Esophagus squamous epithelium (tissue), 5 donors: ENCODE results near the gene SPACA6. TPM values are rescaled to one million over a fixed set of nuclear protein-coding genes. Genes with fewer than 3 reads are reported as not detected.

Source experiments
- DNase-seq: peaks from one replicate; lab custom pipeline; 2025; lab: John Stamatoyannopoulos, UW
- H3K27ac ChIP-seq, 4 donors: fragments of 200-600 bp; sonication (generic); one replicate each; pipeline ENCODE4 v1.5.1; 2016 to 2019; ENCODE audit warnings: mild to moderate bottlenecking in 1 of 4
- H3K27me3 ChIP-seq, 4 donors: fragments of 200-600 bp; sonication (generic); 1 replicate in 3 of 4; 2 replicates in 1 of 4; pipeline versions ENCODE4 v1.5.1 to v1.6.0; 2017 to 2021; ENCODE audit warnings: antibody characterized with exemption in 1 of 4
- H3K36me3 ChIP-seq, 3 donors: fragments of 200-600 bp; sonication (generic); one replicate each; pipeline ENCODE4 v1.5.1; 2016 to 2019
- H3K4me1 ChIP-seq, 3 donors: fragments of 200-600 bp; sonication (generic); one replicate each; pipeline ENCODE4 v1.5.1; 2017 to 2019
- H3K4me3 ChIP-seq, 4 donors: fragments of 200-600 bp; sonication (generic); 1 replicate in 3 of 4; 2 replicates in 1 of 4; pipeline ENCODE4 v1.5.1; 2016 to 2019; ENCODE audit warnings: mild to moderate bottlenecking in 2 of 4, moderate library complexity in 1 of 4
- H3K9me3 ChIP-seq, 3 donors: fragments of 200-600 bp; sonication (generic); one replicate each; pipeline ENCODE4 v1.5.1; 2016 to 2019
- POLR2A ChIP-seq, 4 donors: fragments of 450-650 bp; IDR thresholded peaks; one replicate each; pipeline ENCODE4 v1.6.1; 2017; ENCODE audit warnings: antibody characterized with exemption in 4 of 4, mild to moderate bottlenecking in 4 of 4, moderate library complexity in 3 of 4
- WGBS, 2 donors: methylation state at CpG; one replicate each; pipeline ENCODE4 v1.1.5; 2018; 5-methylcytosine and 5-hydroxymethylcytosine counted together
- intact Hi-C: fragments of 100-400 bp; cut with DNase I; formaldehyde crosslinking; loops from one replicate; pipeline ENCODE4 v1.15.0; 2022
- total RNA-seq, 4 donors: library from RNA; depleted of rRNA; stranded (reverse); fragments of >200 nt; gene quantifications; one replicate each; pipeline ENCODE4 v1.1.0, GENCODE V29; 2016
- TF ChIP-seq, protein P1 (sequence below), 6 experiments: fragments of 450-650 bp in 4 of 6; fragments of 200-600 bp in 2 of 6; sonication (generic) in 2 of 6; IDR thresholded peaks; one replicate each; pipeline ENCODE4 v1.5.1; 2016 to 2019; ENCODE audit warnings: antibody characterized with exemption in 6 of 6, mild to moderate bottlenecking in 4 of 6, moderate library complexity in 4 of 6
- donor health status: DM: yes; HTN: yes; CAD: no.

SPACA6 gene
- total RNA-seq, 4 donors from 2014 or later = 2.8 to 7.9 (median 4.8) TPM

DNA sequence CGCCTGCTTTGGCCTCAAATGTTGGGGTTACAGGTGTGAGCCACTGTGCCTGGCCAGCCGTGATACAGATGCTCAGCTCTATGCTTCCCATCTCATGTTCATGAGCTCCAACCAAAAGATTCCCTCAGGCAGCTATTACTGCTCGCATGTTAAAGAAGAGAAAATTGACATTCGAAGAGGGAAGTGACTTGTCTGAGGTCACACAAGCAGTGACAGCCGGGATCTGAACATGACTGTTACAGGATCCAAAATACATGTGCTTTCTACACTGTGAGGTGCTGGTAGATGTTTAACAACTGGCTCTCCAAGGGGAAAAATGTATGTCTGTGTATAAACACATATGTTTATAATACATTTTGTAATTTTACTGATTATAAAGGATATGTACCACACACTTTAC is 47.2 kb downstream of the SPACA6 start:
- Histone ChIP-seq H3K4me1 (no peaks in the 10 kb centered on the region), H3K4me3 (no peak overlapping the region), H3K36me3 (no peaks in the 10 kb centered on the region), H3K27me3 (peaks cover 0 to 30% (median 0%) of the 10 kb centered on the region in 4 donors), H3K27ac (no peak overlapping the region), H3K9me3 (no peaks in the 10 kb centered on the region)
- TF ChIP-seq, protein P1, sequence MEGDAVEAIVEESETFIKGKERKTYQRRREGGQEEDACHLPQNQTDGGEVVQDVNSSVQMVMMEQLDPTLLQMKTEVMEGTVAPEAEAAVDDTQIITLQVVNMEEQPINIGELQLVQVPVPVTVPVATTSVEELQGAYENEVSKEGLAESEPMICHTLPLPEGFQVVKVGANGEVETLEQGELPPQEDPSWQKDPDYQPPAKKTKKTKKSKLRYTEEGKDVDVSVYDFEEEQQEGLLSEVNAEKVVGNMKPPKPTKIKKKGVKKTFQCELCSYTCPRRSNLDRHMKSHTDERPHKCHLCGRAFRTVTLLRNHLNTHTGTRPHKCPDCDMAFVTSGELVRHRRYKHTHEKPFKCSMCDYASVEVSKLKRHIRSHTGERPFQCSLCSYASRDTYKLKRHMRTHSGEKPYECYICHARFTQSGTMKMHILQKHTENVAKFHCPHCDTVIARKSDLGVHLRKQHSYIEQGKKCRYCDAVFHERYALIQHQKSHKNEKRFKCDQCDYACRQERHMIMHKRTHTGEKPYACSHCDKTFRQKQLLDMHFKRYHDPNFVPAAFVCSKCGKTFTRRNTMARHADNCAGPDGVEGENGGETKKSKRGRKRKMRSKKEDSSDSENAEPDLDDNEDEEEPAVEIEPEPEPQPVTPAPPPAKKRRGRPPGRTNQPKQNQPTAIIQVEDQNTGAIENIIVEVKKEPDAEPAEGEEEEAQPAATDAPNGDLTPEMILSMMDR (IDR thresholded peaks at IDR 0.05) = no peak
- TF ChIP-seq POLR2A (IDR thresholded peaks at IDR 0.05) = no peak
- 55 to 68% methylated on average over 5 of the region's 5 CpGs for WGBS, 2 donors
- intact Hi-C loops = no loop called here
- DNase-seq = no peak

DNA sequence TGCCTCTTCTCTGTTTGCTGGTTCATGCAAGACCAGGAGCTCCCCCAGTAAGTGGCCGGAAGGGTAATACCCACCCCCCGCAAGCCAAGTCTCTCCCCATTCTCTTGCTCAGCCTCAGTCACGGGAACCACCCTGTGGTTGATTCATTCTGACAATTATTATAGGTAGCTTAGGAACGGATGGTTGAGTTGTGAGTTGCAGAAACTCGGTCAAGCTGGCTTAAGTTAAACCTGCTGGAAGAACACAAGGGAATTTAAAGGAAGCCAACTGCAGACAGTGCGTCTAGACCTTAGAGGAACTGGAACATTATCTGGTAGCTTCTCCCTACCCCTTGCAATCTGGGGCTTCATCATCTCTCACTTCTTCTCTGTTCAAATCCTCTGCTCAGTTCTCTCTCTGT is 49.7 kb downstream of the SPACA6 start:
- H3K27me3 ChIP-seq = peaks cover 0 to 20% (median 0%) of the 10 kb centered on the region in 4 donors
- H3K36me3 ChIP-seq = no peaks in the 10 kb centered on the region

DNA sequence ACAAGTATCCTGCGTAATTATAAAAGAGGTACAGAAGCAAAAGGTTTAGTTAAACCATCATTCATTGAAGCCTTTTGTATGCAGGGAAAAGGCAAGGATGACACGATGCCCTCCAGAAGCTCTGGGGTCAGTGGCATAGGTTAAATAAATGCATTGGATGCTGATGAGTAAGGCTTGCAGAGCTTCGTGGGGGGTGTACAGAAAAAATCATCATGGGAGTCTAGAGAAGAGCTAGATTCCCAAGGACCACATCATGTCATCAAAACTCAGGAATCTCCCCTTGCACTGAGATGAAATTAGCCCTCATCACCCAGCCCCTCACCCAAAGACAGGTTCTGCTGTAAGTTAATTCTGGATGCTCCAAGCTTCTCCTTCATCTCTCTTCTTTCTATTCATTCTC is 50.3 kb downstream of the SPACA6 start:
- no peak for DNase-seq
- H3K4me1 ChIP-seq = no peaks in the 10 kb centered on the region
- no peaks in the 10 kb centered on the region for H3K36me3 ChIP-seq
- WGBS, 2 donors = 57 to 91% methylated on average over 3 of the region's 3 CpGs
- no peak overlapping the region for H3K27ac ChIP-seq
- no peak overlapping the region for H3K4me3 ChIP-seq
- no peaks in the 10 kb centered on the region for H3K9me3 ChIP-seq
- intact Hi-C loops = no loop called here
- TF ChIP-seq, protein P1 (IDR thresholded peaks at IDR 0.05) = no peak
- TF ChIP-seq POLR2A (IDR thresholded peaks at IDR 0.05) = no peak
- H3K27me3 ChIP-seq = peaks cover 0 to 18% (median 0%) of the 10 kb centered on the region in 4 donors

More for the DNA sequence above, 49.7 kb downstream of the SPACA6 start:
- Histone ChIP-seq H3K27ac (no peak overlapping the region), H3K9me3 (no peaks in the 10 kb centered on the region), H3K4me3 (no peak overlapping the region), H3K4me1 (no peaks in the 10 kb centered on the region)
- DNase-seq = no peak
- no peak for TF ChIP-seq POLR2A (IDR thresholded peaks at IDR 0.05)
- TF ChIP-seq, protein P1 (IDR thresholded peaks at IDR 0.05) = no peak
- intact Hi-C loops = no loop called here
- WGBS, 2 donors = 42 to 52% methylated on average over 5 to 6 of the region's 6 CpGs

DNA sequence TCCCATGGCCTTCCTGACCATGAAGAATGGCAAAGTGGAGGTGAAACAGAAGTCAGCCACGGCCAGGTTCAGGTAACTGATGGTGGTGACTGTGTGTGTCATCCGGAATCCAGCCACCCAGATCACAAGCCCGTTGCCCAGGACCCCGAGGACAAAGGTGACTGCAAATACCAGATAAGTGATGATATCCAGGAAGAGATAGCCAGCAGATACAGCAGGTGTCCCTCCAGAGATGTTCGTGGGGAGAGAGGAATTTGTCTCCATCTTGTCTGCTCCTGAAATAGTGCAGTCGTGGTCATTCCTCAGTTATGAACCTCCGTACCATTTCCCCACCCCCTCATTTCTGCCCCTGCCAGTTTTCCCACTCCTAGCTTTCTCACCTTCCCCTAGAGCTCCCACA is 53.6 kb downstream of the SPACA6 start:
- no peaks in the 10 kb centered on the region for H3K4me1 ChIP-seq
- no peaks in the 10 kb centered on the region for H3K27me3 ChIP-seq
- intact Hi-C loops = no loop called here
- WGBS, 2 donors = 59 to 69% methylated on average over 6 to 7 of the region's 7 CpGs
- TF ChIP-seq, protein P1 (IDR thresholded peaks at IDR 0.05) = no peak
- no peak for TF ChIP-seq POLR2A (IDR thresholded peaks at IDR 0.05)
- DNase-seq = no peak
- H3K4me3 ChIP-seq = no peak overlapping the region
- H3K27ac ChIP-seq = no peak overlapping the region
- H3K9me3 ChIP-seq = no peaks in the 10 kb centered on the region
- H3K36me3 ChIP-seq = no peaks in the 10 kb centered on the region

DNA sequence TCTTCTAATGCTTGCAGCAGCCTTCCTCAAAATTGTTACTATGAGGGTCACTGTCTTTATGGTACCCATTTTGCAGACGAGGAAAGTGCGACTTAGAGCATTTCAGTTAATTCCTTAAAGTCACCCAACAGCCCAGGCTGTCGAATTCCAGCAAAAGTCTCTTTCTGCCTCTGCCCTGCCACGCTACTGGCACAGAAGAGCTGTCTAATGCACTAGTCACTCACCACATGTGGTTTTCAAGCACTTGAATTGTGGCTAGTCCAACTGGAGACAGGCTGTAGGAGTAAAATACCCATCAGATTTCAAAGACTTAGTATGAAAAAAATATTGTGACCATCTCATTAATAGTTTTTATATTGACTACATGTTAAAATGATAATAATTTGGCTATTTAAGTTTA is 56.8 kb downstream of the SPACA6 start:
- 68 to 77% methylated on average over 4 of the region's 4 CpGs for WGBS, 2 donors
- H3K4me1 ChIP-seq = no peaks in the 10 kb centered on the region
- no peak overlapping the region for H3K27ac ChIP-seq
- no peaks in the 10 kb centered on the region for H3K27me3 ChIP-seq
- H3K4me3 ChIP-seq = peak overlapping the region in 1 of 4 donors; percentile 31
- intact Hi-C loops = no loop called here
- DNase-seq = no peak
- H3K9me3 ChIP-seq = no peaks in the 10 kb centered on the region
- TF ChIP-seq, protein P1 (IDR thresholded peaks at IDR 0.05) = no peak
- TF ChIP-seq POLR2A (IDR thresholded peaks at IDR 0.05) = no peak
- H3K36me3 ChIP-seq = no peaks in the 10 kb centered on the region
